DOHH2 (cell line): Measurements from ENCODE around the gene CMTM2.

Source experiments
- CTCF ChIP-seq: fragments of 200-600 bp; sonication (generic); IDR thresholded peaks from one replicate; pipeline ENCODE4 v1.5.1; 2014; ENCODE audit warnings: antibody characterized with exemption, mild to moderate bottlenecking, low read depth, low read length; ENCODE audit not compliant: poor library complexity, severe bottlenecking
- EZH2phosphoT487 ChIP-seq: fragments of 200-600 bp; sonication (generic); IDR thresholded peaks from 2 replicates; pipeline ENCODE4 v1.6.1; 2017; ENCODE audit warnings: borderline replicate concordance, mild to moderate bottlenecking, antibody characterized with exemption, low read length, moderate library complexity, mixed read lengths

GRCh38 chr16:66569827-66570405 lies 9.3 kb upstream of the CMTM2 start:
- TF ChIP-seq CTCF = no peak
- TF ChIP-seq EZH2phosphoT487 = no peak
